HG03469 (cell line): ENCODE data around the gene POSTN.

Experiments used
- ATAC-seq: cut with Tn5 transposase; IDR thresholded peaks from one replicate; pipeline ENCODE4 v1.9.1; 2021; ENCODE audit warnings: mild to moderate bottlenecking, moderate library complexity, moderate number of reproducible peaks; ENCODE audit not compliant: unreplicated experiment

The POSTN gene

DNA sequence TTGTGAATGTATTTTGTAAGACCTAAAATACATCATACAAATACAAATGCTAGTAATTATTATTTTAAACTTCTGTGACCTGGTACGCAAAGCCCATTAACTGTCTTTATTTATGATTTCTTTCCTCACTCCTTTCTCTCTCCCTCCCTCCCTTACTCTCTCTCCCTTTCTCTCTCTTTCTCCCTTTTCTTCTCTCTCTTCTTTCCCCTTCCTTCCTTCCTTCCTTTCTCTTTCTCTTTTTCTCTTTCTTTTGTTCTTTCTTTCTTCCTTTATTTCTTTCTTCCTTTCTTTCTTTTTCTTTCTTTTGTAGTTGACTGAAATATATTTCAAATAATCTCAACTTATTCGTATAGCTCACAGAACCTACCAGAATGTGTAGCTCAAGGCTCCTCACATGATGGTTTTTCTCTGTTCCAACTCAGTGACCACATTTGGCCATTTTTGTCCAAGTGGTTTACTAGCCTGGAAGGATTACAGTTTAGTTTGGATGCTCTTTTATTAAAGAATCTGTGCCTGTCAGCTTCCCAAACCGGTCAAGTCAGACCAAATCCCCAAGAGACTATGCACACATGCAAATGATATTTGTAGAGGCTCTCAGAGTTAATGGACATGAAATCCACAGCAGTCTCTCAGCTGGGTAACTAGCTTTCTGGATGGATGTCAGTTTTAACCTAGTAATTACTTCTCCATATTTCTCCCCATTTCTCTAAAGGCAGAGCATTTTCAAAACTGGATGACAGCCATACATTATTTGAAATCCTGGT is 71.7 kb downstream of the POSTN start:
- ATAC-seq, result no peak

DNA sequence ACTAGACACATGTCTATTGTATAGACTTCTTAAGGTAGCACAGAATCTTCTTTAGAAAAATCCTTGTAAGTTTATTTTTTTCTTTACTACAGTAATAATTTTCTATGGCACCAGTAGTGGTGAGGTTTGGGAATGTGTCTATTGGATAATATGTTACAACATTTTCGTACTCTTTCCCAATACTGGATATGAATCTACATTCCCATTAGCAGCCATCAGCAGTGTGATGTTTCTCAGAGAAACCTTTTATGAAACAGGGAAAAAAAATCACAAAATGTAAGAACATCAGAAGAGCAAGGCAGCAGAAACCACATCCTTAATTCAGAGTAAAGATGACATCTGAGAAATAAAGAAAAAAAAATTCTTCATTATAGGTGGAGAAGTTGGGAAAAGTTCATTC is 83.3 kb downstream of the POSTN start:
- ATAC-seq, result no peak
